Aorta (tissue), 5 donors: ENCODE data around the gene PNPLA2. TPM values are rescaled to one million over a fixed set of nuclear protein-coding genes. Genes with fewer than 3 reads are reported as not detected.
A peak's percentile ranks its signal among the peaks of the same experiment; 100 is the strongest.

ENCODE experiments used
- ATAC-seq: fragments of 200-7000 bp; cut with Tn5 transposase; one replicate; pipeline ENCODE4 v1.9.1; 2022; ENCODE audit warnings: moderate library complexity; ENCODE audit not compliant: low FRiP score
- DNase-seq, 2 donors: peaks; one replicate each; pipeline ENCODE4 v3.0.0-alpha.2; 2020
- H3K27ac ChIP-seq, 2 donors: one replicate each; pipeline ENCODE4 v1.5.1; 2013; ENCODE audit warnings: low read length in 2 of 2, mild to moderate bottlenecking in 2 of 2, moderate library complexity in 2 of 2, control low read depth in 1 of 2, inconsistent platforms in 1 of 2, low read depth in 1 of 2
- H3K27me3 ChIP-seq, 2 donors: one replicate each; pipeline ENCODE4 v1.6.1; 2013; ENCODE audit warnings: control low read depth in 1 of 2, low read length in 1 of 2, mild to moderate bottlenecking in 1 of 2, moderate library complexity in 1 of 2; ENCODE audit not compliant: insufficient read depth in 2 of 2, control insufficient read depth in 1 of 2
- H3K36me3 ChIP-seq, 2 donors: one replicate each; pipeline ENCODE4 v1.6.1; 2013; ENCODE audit warnings: control low read depth in 1 of 2, low read length in 1 of 2, mild to moderate bottlenecking in 1 of 2; ENCODE audit not compliant: insufficient read depth in 2 of 2, control insufficient read depth in 1 of 2
- H3K4me1 ChIP-seq, 2 donors: one replicate each; pipeline ENCODE4 v1.6.1; 2013; ENCODE audit warnings: low read length in 2 of 2, control low read depth in 1 of 2, mild to moderate bottlenecking in 1 of 2, moderate library complexity in 1 of 2; ENCODE audit not compliant: insufficient read depth in 2 of 2, control insufficient read depth in 1 of 2
- H3K4me3 ChIP-seq, 2 donors: one replicate each; pipeline ENCODE4 v1.5.1; 2013; ENCODE audit warnings: low read length in 2 of 2, control low read depth in 1 of 2, mild to moderate bottlenecking in 1 of 2
- H3K9me3 ChIP-seq: one replicate; pipeline ENCODE4 v1.6.1; 2013; ENCODE audit warnings: mild to moderate bottlenecking, low read length; ENCODE audit not compliant: control insufficient read depth
- WGBS, 2 donors: extraction: QIAGEN DNeasy Blood & Tissue Kit; methylation state at CpG; one replicate each; pipeline ENCODE4 v1.1.7; 2013; 5-methylcytosine and 5-hydroxymethylcytosine counted together
- intact Hi-C, 2 donors: fragments of 100-400 bp; cut with DNase I; formaldehyde crosslinking; loops; one replicate each; pipeline versions ENCODE4 v1.14.2 to v1.15.0; 2022
- polyA plus RNA-seq, 2 donors: library from polyadenylated mRNA; stranded (reverse); fragments of 200-250 nt; gene quantifications; one replicate each; pipeline ENCODE4 v1.2.3, GENCODE V29; 2013
- total RNA-seq, 2 donors: library from RNA; stranded (reverse); fragmentation: NEBNext Ultra II Directional; extraction: Animal tissue kit (Norgen Biotek cat#: 25700); gene quantifications; one replicate each; pipeline ENCODE4 v1.2.1, GENCODE V29; 2021
- donor health status: healthy with polysubstance abuse.
- donor health status: Bipolar disorder and iron deficiency.
- donor health status: DM: no; HTN: no; CAD: no.
- donor health status: DM: no; HTN: no; CAD: no.
- donor health status: DM: yes; HTN: yes; CAD: no.

PNPLA2 gene
- total and polyA plus RNA-seq, 4 donors, result 33.7 to 240 (median 118) TPM

- ATAC-seq, result peak; percentile 16
- H3K9me3 ChIP-seq, result no peaks in the 10 kb centered on the region
- no peaks in the 10 kb centered on the region for H3K27me3 ChIP-seq
- no peaks in the 10 kb centered on the region for H3K4me1 ChIP-seq
- peaks cover 0 to 13% of the 10 kb centered on the region in 2 donors for H3K36me3 ChIP-seq
- H3K4me3 ChIP-seq, result peak overlapping the region; percentile 51 to 84
- WGBS, 2 donors, result 0% methylated on average over 49 to 55 of the region's 55 CpGs
- intact Hi-C loops, result no loop called here
- H3K27ac ChIP-seq, result peak overlapping the region in 1 of 2 donors; percentile 19
- DNase-seq, result no peak
Measured at GRCh38 chr11:810040-810567, 8.6 kb upstream of the PNPLA2 start.

GRCh38 chr11:811446-812245 lies 7.1 kb upstream of the PNPLA2 start:
- intact Hi-C loops, result no loop called here
- H3K4me3 ChIP-seq, result no peak overlapping the region
- no peak overlapping the region for H3K27ac ChIP-seq
- 65 to 67% methylated on average over 14 of the region's 14 CpGs for WGBS, 2 donors
- ATAC-seq (no peak), DNase-seq (no peak)
- no peaks in the 10 kb centered on the region for H3K9me3 ChIP-seq
- peaks cover 0 to 13% of the 10 kb centered on the region in 2 donors for H3K36me3 ChIP-seq
- no peaks in the 10 kb centered on the region for H3K27me3 ChIP-seq
- no peaks in the 10 kb centered on the region for H3K4me1 ChIP-seq

GRCh38 chr11:812390-812789 lies 6.3 kb upstream of the PNPLA2 start:
- DNase-seq (no peak), ATAC-seq (no peak)
- WGBS, 2 donors, result 80 to 87% methylated on average over 3 of the region's 3 CpGs
- no peak overlapping the region for H3K27ac ChIP-seq
- no peak overlapping the region for H3K4me3 ChIP-seq
- no peaks in the 10 kb centered on the region for H3K27me3 ChIP-seq
- intact Hi-C loops, result no loop called here
- H3K36me3 ChIP-seq, result peaks cover 0 to 13% of the 10 kb centered on the region in 2 donors
- H3K9me3 ChIP-seq, result no peaks in the 10 kb centered on the region
- H3K4me1 ChIP-seq, result no peaks in the 10 kb centered on the region

GRCh38 chr11:813072-813455 lies 5.7 kb upstream of the PNPLA2 start:
- DNase-seq (no peak), ATAC-seq (no peak)
- 88 to 91% methylated on average over 6 of the region's 6 CpGs for WGBS, 2 donors
- no peaks in the 10 kb centered on the region for H3K4me1 ChIP-seq
- H3K27me3 ChIP-seq, result no peaks in the 10 kb centered on the region
- H3K36me3 ChIP-seq, result peaks cover 0 to 13% of the 10 kb centered on the region in 2 donors
- H3K9me3 ChIP-seq, result no peaks in the 10 kb centered on the region
- H3K27ac ChIP-seq, result no peak overlapping the region
- no peak overlapping the region for H3K4me3 ChIP-seq
- intact Hi-C loops, result no loop called here

- Histone ChIP-seq H3K9me3 (no peaks in the 10 kb centered on the region), H3K4me3 (no peak overlapping the region), H3K27me3 (no peaks in the 10 kb centered on the region), H3K27ac (no peak overlapping the region), H3K36me3 (peaks cover 0 to 13% of the 10 kb centered on the region in 2 donors), H3K4me1 (no peaks in the 10 kb centered on the region)
- ATAC-seq (no peak), DNase-seq (no peak)
- 83 to 84% methylated on average over 9 of the region's 9 CpGs for WGBS, 2 donors
- intact Hi-C loops, result no loop called here
Measured at GRCh38 chr11:813456-814096, 5.1 kb upstream of the PNPLA2 start.

GRCh38 chr11:815675-816432 lies 2.9 kb upstream of the PNPLA2 start:
- intact Hi-C loops, result no loop called here
- no peak for DNase-seq
- no peak for ATAC-seq
- WGBS, 2 donors, result 85 to 90% methylated on average over 11 of the region's 11 CpGs
- H3K27me3 ChIP-seq, result no peaks in the 10 kb centered on the region
- peaks cover 0 to 13% of the 10 kb centered on the region in 2 donors for H3K36me3 ChIP-seq
- H3K27ac ChIP-seq, result no peak overlapping the region
- no peaks in the 10 kb centered on the region for H3K4me1 ChIP-seq
- no peaks in the 10 kb centered on the region for H3K9me3 ChIP-seq
- no peak overlapping the region for H3K4me3 ChIP-seq

GRCh38 chr11:816433-816779 lies 2.3 kb upstream of the PNPLA2 start:
- no peaks in the 10 kb centered on the region for H3K4me1 ChIP-seq
- ATAC-seq, result no peak
- intact Hi-C loops, result no loop called here
- H3K27ac ChIP-seq, result no peak overlapping the region
- no peak overlapping the region for H3K4me3 ChIP-seq
- no peaks in the 10 kb centered on the region for H3K9me3 ChIP-seq
- WGBS, 2 donors, result 77 to 80% methylated on average over 11 of the region's 11 CpGs
- peaks cover 0 to 13% of the 10 kb centered on the region in 2 donors for H3K36me3 ChIP-seq
- no peak for DNase-seq
- no peaks in the 10 kb centered on the region for H3K27me3 ChIP-seq

- ATAC-seq, result peak; percentile 91
- peak overlapping the region; percentile 73 to 98 for H3K4me3 ChIP-seq
Measured at GRCh38 chr11:819129-819931, 616 bp downstream of the PNPLA2 start.

More at GRCh38 chr11:819129-819931, 616 bp downstream of the PNPLA2 start:
- peak overlapping the region; percentile 71 to 95 for H3K27ac ChIP-seq
- WGBS, 2 donors, result 0 to 1% methylated on average over 52 to 96 of the region's 96 CpGs
- no peaks in the 10 kb centered on the region for H3K4me1 ChIP-seq
- DNase-seq, result peak; percentile 95 to 98
- H3K9me3 ChIP-seq, result no peaks in the 10 kb centered on the region
- intact Hi-C loops, result no loop called here
- peaks cover 0 to under 1% of the 10 kb centered on the region in 2 donors for H3K36me3 ChIP-seq
- H3K27me3 ChIP-seq, result no peaks in the 10 kb centered on the region
